ENCODE data around the gene LBX2. TPM values are rescaled to one million over a fixed set of nuclear protein-coding genes. Genes with fewer than 3 reads are reported as not detected.
"Not testable (repeated sequence)": the region's sequence is repeated elsewhere in the genome, so short reads cannot be mapped to it uniquely, and the experiment has no call there.

Gene LBX2
- polyA plus RNA-seq, 1 donor (not counting 4 experiments of a cell fraction or from before 2014, with no cell fraction given): 0.09 TPM

DNA sequence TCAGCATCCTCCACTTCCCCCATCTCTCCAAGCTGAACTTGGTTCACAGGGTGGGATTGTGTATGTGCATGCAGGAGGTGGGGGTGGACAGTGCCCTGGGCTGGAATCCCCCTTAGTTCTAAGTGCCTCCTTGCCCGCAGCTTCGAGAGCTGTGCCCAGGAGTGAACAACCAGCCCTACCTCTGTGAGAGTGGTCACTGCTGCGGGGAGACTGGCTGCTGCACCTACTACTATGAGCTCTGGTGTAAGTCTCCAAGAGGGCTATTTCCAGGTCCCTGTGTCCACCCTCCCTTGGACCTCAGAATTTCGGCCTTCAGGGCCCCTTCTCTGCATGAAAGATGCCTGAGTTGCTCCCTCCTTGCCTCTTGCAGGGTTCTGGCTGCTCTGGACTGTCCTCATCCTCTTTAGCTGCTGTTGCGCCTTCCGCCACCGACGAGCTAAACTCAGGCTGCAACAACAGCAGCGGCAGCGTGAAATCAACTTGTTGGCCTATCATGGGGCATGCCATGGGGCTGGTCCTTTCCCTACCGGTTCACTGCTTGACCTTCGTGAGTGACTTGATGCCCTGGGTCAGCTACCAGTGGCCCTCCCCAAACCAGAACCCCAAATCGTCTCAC, 39.8 kb downstream of the LBX2 start:
- H3K9ac ChIP-seq (ENCODE audit: control insufficient read depth, extremely low read depth, insufficient read depth, low read length); DNase-seq (ENCODE audit: low read depth, low spot score); FAIRE-seq; H2AFZ ChIP-seq (ENCODE audit: control insufficient read depth, low read length); H3K27me3 ChIP-seq (ENCODE audit: control insufficient read depth, extremely low read depth, insufficient read depth, low read length); H3K9me1 ChIP-seq (ENCODE audit: control insufficient read depth, extremely low read depth, insufficient read depth, low read length); H3K27ac ChIP-seq (ENCODE audit: control insufficient read depth, insufficient read depth, low read length); H4K20me1 ChIP-seq (ENCODE audit: control insufficient read depth, extremely low read depth, insufficient read depth, low read length); dilution Hi-C loops (cut with MboI; ENCODE audit: extremely low pct_ligation_motif_present, low sequenced_read_pairs); H3K9me3 ChIP-seq (ENCODE audit: control insufficient read depth, low read depth, low read length): not testable (repeated sequence)
- Histone ChIP-seq H3K4me2 (ENCODE audit: control insufficient read depth, extremely low read depth, insufficient read depth, low read depth, low read length) (peak overlapping the region; percentile 71), H3K79me2 (ENCODE audit: control insufficient read depth, insufficient read depth, low read length) (peaks cover 33% of the 10 kb centered on the region), H3K36me3 (ENCODE audit: control insufficient read depth in 2 of 2, extremely low read depth in 1 of 2, insufficient read depth in 2 of 2, low read length in 2 of 2) (peaks cover 12 to 25% of the 10 kb centered on the region in 2 experiments), H3K4me3 (ENCODE audit: control insufficient read depth in 2 of 3, extremely low read depth in 1 of 3, insufficient read depth in 2 of 3, low read depth in 1 of 3, low read length in 3 of 3) (peak overlapping the region in 2 of 3 experiments; percentile 23 to 67), H3K4me1 (ENCODE audit: control insufficient read depth, extremely low read depth, insufficient read depth, low read length) (peaks cover 17% of the 10 kb centered on the region)

DNA sequence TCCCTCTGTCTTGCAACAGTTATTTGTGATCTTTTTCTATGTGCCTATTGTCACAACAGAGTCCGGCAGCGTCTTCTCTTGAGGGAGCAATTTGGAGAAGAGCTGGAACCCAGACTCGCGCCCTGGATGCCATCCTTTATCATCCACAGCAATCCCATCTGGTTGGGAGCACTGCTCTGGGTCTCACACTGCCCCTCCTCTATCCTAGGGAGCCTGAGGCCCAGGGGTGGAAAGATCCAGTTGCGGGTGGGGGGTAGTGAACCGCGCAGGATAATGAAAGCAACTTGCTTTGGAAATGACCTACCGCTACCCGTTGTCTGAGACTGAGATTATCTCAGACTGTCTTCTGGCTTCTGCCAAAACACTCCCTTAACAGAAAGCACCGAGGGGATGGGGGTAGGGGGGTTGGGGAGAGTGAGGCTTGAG, 40.5 kb downstream of the LBX2 start:
- Histone ChIP-seq H4K20me1 (ENCODE audit: control insufficient read depth, extremely low read depth, insufficient read depth, low read length) (no peaks in the 10 kb centered on the region), H3K4me3 (ENCODE audit: control insufficient read depth in 2 of 3, extremely low read depth in 1 of 3, insufficient read depth in 2 of 3, low read depth in 1 of 3, low read length in 3 of 3) (peak overlapping the region; percentile 58 to 78 (median 67)), H3K9me3 (ENCODE audit: control insufficient read depth, low read depth, low read length) (no peaks in the 10 kb centered on the region), H3K36me3 (ENCODE audit: control insufficient read depth in 2 of 2, extremely low read depth in 1 of 2, insufficient read depth in 2 of 2, low read length in 2 of 2) (peaks cover 12 to 25% of the 10 kb centered on the region in 2 experiments), H3K27me3 (ENCODE audit: control insufficient read depth, extremely low read depth, insufficient read depth, low read length) (no peaks in the 10 kb centered on the region), H3K4me1 (ENCODE audit: control insufficient read depth, extremely low read depth, insufficient read depth, low read length) (peaks cover 21% of the 10 kb centered on the region), H3K9ac (ENCODE audit: control insufficient read depth, extremely low read depth, insufficient read depth, low read length) (peak overlapping the region; percentile 73), H3K27ac (ENCODE audit: control insufficient read depth, insufficient read depth, low read length) (peak overlapping the region; percentile 45), H3K9me1 (ENCODE audit: control insufficient read depth, extremely low read depth, insufficient read depth, low read length) (no peaks in the 10 kb centered on the region), H2AFZ (ENCODE audit: control insufficient read depth, low read length) (no peak overlapping the region), H3K4me2 (ENCODE audit: control insufficient read depth, extremely low read depth, insufficient read depth, low read depth, low read length) (peak overlapping the region; percentile 71), H3K79me2 (ENCODE audit: control insufficient read depth, insufficient read depth, low read length) (peaks cover 26% of the 10 kb centered on the region)
- DNase-seq (ENCODE audit: low read depth, low spot score) (no peak), FAIRE-seq (no peak)
- TF ChIP-seq EZH2 (IDR thresholded peaks at IDR 0.05; ENCODE audit: low read length): no peak
- TF ChIP-seq, protein P1, sequence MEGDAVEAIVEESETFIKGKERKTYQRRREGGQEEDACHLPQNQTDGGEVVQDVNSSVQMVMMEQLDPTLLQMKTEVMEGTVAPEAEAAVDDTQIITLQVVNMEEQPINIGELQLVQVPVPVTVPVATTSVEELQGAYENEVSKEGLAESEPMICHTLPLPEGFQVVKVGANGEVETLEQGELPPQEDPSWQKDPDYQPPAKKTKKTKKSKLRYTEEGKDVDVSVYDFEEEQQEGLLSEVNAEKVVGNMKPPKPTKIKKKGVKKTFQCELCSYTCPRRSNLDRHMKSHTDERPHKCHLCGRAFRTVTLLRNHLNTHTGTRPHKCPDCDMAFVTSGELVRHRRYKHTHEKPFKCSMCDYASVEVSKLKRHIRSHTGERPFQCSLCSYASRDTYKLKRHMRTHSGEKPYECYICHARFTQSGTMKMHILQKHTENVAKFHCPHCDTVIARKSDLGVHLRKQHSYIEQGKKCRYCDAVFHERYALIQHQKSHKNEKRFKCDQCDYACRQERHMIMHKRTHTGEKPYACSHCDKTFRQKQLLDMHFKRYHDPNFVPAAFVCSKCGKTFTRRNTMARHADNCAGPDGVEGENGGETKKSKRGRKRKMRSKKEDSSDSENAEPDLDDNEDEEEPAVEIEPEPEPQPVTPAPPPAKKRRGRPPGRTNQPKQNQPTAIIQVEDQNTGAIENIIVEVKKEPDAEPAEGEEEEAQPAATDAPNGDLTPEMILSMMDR (optimal IDR thresholded peaks at IDR 0.05 in 1 of 3, IDR thresholded peaks at IDR 0.05 in 1 of 3, conservative IDR thresholded peaks at IDR 0.05 in 1 of 3; ENCODE audit: extremely low read depth in 1 of 3, insufficient read depth in 2 of 3, low read length in 3 of 3): no peak
- dilution Hi-C loops (cut with MboI; ENCODE audit: extremely low pct_ligation_motif_present, low sequenced_read_pairs): no loop called here

All from keratinocyte (primary cell).